RCC 7860 (cell line): ENCODE data around the gene TNFRSF6B.

Experiments used
- DNase-seq: peaks from one replicate; pipeline ENCODE4 v3.0.0-alpha.2; 2015; ENCODE audit warnings: low spot score
- FAIRE-seq: peaks from 2 replicates; lab custom pipeline; 2012; peaks lifted over from hg19 to GRCh38; lab: Jason Lieb, UNC

Gene TNFRSF6B

DNA sequence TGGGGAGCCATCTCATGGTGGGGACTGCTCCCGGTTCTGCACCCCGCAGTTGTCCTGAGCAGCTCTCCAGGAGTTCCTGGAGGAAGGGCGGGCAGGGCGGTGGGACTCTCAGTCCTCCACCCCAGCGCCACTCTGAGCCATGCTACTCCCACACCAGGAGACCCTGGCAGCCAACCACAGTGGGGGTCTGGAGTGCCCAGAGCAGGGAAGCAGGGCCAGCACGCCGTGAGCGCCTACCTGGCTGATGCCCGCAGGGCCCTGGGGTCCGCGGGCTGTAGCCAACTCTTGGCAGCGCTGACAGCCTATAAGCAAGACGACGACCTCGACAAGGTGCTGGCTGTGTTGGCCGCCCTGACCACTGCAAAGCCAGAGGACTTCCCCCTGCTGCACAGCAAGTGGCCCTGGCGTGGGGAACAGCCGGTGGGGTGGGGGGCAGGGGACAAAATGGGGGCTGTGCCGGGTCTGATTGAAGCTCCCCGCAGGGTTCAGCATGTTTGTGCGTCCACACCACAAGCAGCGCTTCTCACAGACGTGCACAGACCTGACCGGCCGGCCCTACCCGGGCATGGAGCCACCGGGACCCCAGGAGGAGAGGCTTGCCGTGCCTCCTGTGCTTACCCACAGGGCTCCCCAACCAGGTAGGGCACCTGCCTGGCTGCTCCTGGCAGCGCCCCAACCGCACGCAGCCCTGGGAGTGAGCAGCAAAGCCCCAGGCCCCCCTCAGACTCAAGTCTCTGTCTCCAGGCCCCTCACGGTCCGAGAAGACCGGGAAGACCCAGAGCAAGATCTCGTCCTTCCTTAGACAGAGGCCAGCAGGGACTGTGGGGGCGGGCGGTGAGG is 1.6 kb upstream of the TNFRSF6B start:
- DNase-seq (no peak), FAIRE-seq (no peak)

DNA sequence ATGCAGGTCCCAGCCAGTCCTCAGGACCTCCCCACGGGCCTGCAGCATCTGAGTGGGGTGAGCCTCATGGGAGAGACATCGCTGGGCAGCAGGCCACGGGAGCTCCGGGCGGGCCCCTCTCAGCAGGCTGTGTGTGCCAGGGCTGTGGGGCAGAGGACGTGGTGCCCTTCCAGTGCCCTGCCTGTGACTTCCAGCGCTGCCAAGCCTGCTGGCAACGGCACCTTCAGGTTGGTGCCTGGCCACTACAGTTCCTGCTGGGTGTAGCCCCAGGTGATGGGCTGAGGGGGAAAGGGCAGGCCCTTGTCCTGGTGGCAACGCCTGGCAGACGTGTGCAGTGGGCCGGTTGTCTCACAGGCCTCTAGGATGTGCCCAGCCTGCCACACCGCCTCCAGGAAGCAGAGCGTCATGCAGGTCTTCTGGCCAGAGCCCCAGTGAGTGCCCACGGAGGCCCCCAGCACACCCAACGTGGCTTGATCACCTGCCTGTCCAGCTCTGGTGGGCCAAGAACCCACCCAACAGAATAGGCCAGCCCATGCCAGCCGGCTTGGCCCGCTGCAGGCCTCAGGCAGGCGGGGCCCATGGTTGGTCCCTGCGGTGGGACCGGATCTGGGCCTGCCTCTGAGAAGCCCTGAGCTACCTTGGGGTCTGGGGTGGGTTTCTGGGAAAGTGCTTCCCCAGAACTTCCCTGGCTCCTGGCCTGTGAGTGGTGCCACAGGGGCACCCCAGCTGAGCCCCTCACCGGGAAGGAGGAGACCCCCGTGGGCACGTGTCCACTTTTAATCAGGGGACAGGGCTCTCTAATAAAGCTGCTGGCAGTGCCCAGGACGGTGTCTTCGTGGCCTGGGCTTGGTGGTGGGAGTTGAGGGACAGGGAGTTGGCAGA is 787 bp upstream of the TNFRSF6B start:
- no peak for FAIRE-seq
- no peak for DNase-seq

DNA sequence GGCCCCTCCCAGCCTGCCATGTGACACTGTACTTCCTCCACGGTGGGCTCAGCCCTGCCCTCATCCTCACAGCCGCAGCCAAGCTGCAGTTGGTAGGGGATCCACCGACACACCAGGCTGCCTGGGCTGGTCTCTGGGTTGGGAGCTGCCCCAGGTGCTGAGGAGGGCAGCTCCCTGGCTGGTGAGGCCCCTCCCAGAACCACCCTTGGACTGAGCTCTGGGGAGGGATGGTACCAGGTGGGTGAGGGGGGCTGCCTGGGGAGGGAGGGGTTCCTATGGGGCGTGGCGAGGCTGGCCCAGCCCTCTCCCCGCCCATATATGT is 185 bp upstream of the TNFRSF6B start:
- FAIRE-seq (no peak), DNase-seq (no peak)

DNA sequence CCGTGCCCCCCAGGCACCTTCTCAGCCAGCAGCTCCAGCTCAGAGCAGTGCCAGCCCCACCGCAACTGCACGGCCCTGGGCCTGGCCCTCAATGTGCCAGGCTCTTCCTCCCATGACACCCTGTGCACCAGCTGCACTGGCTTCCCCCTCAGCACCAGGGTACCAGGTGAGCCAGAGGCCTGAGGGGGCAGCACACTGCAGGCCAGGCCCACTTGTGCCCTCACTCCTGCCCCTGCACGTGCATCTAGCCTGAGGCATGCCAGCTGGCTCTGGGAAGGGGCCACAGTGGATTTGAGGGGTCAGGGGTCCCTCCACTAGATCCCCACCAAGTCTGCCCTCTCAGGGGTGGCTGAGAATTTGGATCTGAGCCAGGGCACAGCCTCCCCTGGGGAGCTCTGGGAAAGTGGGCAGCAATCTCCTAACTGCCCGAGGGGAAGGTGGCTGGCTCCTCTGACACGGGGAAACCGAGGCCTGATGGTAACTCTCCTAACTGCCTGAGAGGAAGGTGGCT is 960 bp downstream of the TNFRSF6B start:
- no peak for DNase-seq
- no peak for FAIRE-seq

DNA sequence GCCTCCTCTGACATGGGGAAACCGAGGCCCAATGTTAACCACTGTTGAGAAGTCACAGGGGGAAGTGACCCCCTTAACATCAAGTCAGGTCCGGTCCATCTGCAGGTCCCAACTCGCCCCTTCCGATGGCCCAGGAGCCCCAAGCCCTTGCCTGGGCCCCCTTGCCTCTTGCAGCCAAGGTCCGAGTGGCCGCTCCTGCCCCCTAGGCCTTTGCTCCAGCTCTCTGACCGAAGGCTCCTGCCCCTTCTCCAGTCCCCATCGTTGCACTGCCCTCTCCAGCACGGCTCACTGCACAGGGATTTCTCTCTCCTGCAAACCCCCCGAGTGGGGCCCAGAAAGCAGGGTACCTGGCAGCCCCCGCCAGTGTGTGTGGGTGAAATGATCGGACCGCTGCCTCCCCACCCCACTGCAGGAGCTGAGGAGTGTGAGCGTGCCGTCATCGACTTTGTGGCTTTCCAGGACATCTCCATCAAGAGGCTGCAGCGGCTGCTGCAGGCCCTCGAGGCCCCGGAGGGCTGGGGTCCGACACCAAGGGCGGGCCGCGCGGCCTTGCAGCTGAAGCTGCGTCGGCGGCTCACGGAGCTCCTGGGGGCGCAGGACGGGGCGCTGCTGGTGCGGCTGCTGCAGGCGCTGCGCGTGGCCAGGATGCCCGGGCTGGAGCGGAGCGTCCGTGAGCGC is 1.6 kb downstream of the TNFRSF6B start:
- DNase-seq: no peak
- no peak for FAIRE-seq

DNA sequence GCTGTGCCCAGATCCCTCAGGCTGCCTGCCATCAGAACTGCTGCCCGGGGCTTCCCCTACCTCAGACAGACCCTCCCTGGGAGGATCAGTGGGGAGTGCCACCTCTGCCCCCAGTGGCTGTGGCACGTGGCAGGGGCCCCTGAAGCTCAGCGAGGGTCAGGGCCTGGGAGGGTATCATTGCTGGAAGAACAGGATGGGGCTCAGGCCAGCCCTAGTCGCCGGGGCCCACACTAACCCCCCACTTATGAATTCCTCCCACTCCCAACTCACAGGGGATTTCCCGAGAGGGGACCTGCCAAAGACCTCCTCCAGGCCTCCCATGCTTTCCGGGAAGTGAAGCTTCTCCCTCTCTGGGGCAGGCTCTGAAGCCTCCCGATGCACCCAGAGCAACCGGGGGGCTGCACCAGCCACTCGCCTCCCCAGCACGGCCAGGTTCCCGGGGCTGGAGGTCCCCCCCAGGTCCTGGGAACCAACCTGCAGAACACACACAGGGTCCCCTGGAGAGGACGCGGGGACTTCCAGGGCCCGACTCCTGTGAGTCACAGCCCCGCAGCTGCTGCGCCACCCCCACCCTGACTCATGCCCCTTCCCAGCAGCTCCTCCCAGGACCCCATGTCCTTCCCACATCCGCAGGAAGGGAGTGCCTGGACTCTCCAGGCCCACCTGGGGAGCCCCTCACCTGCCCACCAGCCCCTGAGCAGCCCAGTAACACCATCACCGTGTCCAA is 2.5 kb downstream of the TNFRSF6B start:
- peak; percentile 80 for FAIRE-seq

DNA sequence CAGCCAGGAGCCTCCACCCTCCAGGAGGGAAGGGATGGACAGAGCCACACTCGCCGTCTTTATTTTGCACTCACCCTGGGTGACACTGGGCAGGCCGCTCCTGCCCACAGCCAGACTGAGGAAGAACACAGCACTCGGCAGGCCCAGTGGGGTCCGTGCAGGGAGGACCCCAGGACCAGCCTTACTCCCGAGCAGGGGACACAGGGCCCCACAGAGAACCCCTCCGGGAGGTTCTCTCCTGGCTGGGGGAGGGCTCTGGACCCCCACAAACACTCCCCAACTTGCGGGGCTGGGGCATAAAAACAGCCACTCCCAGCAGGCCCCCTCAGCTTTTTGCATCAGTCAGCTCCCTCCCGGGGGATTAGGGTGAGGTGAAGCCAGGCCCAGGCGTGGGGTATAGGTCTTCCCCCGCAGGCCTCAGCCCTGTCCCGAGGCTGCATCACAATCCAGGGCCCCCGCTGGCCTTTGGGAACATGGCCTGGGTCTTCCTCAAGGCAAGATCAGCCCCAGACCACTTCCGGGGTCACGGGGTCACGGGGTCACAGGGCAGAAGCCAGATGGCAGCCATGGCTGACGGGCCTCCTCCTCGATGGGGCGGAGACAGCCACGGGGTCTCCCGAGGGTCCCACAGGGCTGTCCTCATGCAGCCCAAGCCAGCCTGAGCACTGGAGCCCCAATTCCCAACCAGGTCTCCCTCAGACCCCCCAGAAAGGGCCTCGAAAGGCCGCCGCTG is 3.2 kb downstream of the TNFRSF6B start:
- FAIRE-seq: no peak

More for the DNA sequence above, 2.5 kb downstream of the TNFRSF6B start:
- DNase-seq: peak; percentile 89

DNA sequence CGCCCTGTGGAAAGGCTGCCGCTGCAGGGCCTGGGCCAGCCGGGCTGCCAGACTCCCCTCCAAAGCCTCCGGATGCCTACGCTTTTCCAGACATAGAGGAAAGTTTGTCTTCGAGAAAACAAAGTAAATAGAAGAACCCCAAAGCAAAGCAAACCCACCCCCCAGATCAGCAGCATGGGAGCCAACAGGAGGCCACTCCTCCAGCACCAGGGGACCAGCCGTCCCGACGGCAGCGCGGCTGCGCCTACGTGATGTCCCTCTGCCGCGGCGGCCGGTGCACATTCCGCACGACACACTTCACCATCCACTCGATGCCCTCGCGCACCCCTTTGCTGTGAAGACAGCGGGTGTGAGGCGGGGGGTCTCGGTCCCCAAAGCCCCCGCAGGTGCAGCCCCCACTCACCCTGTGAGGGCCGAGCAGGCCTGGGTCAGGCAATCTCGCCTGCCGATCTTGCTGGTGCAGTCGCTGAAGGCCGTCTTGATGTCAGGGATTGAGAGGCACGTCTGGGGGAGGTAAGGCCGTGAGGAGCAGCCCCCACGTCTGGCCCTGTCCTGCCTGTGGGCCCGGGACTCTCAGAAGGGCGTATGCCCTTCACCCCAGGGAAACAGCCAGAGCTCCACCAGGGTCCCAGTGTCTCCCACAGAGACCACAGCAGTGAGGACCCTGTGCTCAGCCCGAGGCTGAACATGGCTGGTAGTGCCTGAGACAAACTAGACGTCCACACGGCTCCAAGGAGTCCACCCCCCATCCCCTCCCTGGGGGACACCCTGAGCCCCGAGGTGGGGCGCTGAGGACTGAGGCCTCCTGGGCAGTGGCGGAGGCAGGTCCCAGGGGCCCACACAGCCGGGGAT is 4.0 kb downstream of the TNFRSF6B start:
- no peak for DNase-seq
- no peak for FAIRE-seq

More for the DNA sequence above, 3.2 kb downstream of the TNFRSF6B start:
- DNase-seq: no peak

DNA sequence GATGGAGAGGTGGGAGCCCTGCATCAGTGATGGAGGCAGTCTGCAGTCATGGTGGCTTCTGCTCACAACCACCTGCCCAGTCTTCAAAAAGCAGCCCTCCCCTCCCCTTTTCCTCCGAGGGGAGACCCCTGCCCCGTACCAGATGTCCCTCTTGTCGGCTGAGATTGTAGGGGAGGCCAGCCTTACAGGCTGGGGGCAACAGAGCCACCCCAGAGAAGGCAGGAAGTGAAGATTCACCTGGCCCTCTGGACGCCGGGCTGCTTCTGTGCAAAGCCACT is 4.5 kb downstream of the TNFRSF6B start:
- FAIRE-seq (no peak), DNase-seq (no peak)

DNA sequence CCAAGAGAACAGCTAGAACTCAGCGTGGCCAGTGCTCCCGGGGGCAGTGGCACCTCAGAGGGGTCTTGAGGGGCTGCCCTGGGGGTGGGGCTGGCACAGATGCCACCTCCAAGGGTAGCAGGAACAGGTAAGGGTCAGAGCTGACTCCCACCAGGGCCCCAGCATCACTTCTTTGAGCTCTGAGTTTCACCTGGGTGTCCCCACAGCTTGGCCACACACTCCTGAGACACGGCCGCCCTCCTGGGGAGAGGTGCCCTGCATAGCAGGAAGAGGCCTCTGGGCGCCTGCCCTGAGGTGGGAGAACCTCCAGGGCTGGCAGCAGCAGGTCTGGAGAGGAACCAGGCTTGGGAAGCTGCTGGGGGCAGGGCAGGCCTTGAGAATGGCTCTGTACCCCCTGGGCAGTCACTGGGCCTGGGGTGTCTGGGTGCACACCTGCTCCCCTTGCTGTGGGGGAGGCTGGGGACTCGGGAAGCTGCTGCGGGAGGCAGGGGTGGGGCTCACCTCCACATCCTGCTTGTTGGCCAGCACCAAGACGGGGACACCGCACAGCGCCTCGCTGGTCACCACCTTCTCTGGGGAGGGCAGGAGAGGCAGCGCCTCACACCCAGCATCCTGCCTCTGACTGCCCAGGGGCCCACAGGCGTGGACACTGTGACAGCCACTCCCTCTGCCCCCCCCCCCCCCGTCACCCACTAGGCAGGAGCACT is 5.0 kb downstream of the TNFRSF6B start:
- DNase-seq (no peak), FAIRE-seq (no peak)

DNA sequence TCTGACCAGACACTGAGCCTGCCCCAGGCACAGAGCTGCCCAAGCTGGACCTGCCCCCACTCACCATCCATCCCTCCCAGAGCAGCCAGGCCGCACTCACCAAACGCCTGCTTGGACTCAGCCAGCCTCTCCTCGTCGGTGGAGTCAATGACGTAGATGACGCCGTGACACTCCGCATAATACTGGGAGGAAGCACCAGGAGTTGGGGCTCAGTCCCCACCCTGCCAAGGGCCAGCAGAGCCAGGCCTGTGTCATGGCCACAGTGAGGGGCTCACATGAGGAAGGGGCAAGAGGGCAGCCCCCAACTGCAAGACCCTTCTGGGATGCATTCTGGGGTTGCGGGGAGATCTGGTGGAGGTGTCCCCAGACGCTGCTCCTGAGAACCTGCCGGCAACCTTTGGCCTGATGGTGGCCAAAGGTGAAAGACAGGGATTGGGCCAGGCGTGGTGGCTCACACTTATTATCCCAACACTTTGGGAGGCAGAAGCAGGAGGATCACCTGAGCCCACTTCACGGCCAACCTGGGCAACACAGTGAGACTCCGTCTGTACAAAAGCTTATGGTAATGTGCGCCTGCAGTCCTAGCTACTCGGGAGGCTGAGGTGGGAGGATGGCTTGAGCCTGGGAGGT is 5.7 kb downstream of the TNFRSF6B start:
- FAIRE-seq (no peak), DNase-seq (no peak)

DNA sequence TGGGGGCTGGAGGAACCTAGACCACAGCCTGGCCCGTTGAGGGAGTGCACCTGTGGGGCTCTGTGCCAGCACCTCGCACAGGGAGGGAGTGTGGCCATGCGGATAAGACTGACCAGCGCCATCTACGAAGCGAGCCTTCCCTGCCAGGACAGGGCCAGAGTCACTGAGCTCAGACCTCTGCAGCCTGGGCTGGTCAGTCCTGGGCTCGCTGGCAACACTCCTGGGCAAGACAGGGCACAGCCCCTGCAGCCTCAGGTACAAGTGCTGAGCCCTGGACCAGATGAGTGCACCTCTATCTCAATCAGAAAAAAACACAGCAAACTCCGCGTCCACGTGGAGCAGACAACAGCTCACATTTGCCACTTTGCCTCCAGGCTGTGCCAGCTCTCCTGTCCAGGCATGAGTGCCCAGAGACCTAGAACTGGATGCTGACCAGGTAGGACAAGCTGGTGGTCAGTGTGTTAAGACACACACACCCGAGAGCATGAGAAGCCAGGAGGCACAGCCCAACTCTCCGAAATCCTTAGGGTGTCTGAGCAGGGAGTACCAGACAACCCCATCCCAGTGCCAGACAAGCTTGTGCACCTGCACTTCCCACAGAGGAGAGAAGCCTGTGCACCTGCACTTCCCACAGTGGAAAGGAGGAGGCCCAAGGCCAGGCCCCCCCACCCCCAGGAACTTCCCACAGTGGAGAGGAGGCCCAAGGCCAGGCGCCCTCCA is 6.5 kb downstream of the TNFRSF6B start:
- FAIRE-seq (no peak), DNase-seq (no peak)

DNA sequence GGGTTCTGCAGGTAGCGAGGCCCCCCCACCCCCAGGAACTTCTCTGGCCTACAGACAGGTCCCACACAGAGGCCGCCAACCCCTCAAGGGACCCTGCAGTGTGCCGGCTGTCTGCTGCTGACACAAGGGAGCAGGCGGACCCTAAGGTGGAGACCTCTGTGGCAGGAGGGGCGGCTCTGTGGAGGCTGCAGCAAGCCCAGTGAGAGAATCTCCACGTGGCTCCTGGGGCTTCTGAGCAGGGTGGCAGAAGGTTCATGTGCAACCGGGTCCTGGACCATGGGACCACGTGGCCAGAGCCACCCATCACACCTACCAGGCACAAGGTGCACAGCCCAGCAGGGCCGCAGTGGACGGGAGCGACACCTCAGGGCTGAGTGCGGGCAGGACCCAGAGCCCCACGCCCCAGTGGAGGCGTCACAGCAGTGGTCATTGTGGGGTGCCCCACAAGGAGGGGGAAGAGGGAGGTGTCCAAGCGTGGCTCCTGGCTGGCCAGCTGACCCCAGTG is 7.1 kb downstream of the TNFRSF6B start:
- DNase-seq (no peak), FAIRE-seq (no peak)

DNA sequence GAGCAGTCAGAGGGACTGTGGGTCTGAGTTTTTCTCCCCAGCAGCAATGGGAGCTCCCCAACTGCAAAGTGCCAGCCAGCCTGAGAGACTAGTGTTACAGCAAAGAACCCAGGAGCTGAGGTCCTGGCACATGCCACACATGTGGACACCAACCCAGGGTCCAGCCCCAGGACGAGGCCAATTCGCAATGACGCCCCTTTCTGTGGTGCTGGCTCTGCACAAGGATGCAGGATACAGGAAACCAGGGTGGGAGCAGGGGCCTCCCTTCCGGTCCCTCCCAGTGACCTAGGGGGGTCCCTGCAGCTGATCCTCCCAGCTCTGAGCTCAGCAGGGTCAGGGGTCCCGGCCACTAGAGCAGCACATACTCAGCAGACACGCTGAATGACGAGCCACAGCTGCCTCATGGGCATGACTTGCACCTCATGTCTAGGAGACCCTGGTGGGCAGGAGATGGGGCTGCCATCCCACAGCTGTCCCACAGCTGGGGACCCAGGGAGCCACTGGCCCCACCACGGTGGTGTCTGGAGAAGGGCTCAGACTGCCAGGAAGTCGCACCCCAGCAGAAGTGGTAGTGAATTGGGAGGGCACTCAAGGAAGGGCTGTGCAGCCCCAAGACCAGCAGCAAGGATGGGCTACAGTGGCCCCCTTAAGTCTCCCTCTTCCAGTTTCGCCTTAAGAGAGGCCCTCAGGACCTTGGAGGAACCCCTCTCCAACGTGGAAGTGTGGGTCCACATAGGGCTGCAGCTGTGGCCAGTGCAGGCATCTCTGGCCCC is 7.7 kb downstream of the TNFRSF6B start:
- FAIRE-seq: no peak
- no peak for DNase-seq

DNA sequence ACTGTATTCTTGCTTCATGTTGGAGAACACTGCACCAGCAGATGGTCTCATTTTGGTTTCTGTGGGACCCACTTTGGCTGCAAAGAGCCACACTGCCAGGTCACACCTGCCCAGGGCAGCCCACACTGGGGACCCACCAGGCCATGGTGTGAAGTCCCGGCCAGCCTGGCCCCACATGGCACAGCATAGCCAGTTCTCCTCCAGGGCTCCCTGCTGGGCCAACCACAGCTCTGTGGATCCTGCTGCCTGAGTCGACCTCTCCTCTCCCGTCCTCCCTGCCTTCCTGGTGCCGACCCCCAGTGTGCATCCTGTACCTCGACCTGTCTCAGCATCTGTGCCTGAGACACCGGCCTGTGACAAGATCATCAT is 8.3 kb downstream of the TNFRSF6B start:
- no peak for FAIRE-seq
- DNase-seq: no peak

DNA sequence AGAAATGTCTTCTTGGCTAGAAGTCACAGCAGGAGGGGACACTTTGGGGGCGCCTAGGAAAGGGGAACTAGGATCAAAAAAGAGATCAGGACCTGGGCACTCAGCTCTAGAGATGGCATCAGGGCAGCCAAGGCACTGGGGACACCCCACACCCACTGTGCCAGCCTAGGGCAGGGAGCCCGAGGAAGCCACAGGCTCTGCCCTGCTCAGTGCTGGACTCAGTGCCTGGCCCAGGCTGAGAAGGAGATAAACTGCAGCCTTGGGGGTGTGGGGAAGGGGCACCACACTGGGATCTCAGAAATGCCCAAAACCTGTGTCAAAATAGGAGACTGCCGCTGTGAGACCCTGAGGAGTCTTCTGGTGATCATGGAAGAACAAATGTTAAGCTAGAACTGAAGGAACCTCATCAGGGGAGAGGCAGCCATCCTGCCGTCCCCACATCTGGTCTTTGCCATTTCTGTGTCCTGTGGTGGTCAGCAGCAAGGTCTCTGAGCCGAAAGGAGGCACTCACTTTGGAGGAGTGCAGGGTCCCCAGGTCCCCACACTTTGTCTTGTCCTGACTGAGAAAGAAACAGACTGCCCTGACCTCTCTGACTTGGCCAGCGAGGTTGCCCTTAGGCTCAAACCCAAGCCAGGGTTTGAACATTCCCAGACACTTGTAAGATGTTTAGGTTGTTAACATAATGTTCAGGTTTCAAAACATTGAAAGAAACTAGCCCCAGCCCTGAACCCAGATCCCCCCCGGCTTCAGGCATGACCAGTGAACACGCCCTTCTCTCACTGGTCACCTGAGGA is 9.0 kb downstream of the TNFRSF6B start:
- no peak for DNase-seq
- FAIRE-seq: no peak
